IPS-18a (cell line): ENCODE data around the gene CD6.
"Not testable (repeated sequence)": the region's sequence is repeated elsewhere in the genome, so short reads cannot be mapped to it uniquely, and the experiment has no call there.

Experiments used
- H3K27ac ChIP-seq: one replicate; pipeline ENCODE4 v1.5.1; 2013; ENCODE audit warnings: low read length
- H3K27me3 ChIP-seq: one replicate; pipeline ENCODE4 v1.6.1; 2013; ENCODE audit warnings: mild to moderate bottlenecking, low read length; ENCODE audit not compliant: control insufficient read depth, insufficient read depth
- H3K36me3 ChIP-seq: one replicate; pipeline ENCODE4 v1.6.1; 2013; ENCODE audit warnings: low read depth, low read length; ENCODE audit not compliant: control insufficient read depth
- H3K4me1 ChIP-seq: one replicate; pipeline ENCODE4 v1.6.1; 2013; ENCODE audit warnings: low read depth, low read length; ENCODE audit not compliant: control insufficient read depth
- H3K4me3 ChIP-seq: one replicate; pipeline ENCODE4 v1.5.1; 2013; ENCODE audit warnings: low read length
- H3K9ac ChIP-seq: one replicate; pipeline ENCODE4 v1.6.1; 2013; ENCODE audit warnings: mild to moderate bottlenecking, low read length, moderate library complexity
- H3K9me3 ChIP-seq: one replicate; pipeline ENCODE4 v1.6.1; 2013; ENCODE audit warnings: low read depth, low read length; ENCODE audit not compliant: control insufficient read depth

Gene CD6

GRCh38 chr11:61054927-61055562, 83.6 kb downstream of the CD6 start:
- no peaks in the 10 kb centered on the region for H3K36me3 ChIP-seq

DNA sequence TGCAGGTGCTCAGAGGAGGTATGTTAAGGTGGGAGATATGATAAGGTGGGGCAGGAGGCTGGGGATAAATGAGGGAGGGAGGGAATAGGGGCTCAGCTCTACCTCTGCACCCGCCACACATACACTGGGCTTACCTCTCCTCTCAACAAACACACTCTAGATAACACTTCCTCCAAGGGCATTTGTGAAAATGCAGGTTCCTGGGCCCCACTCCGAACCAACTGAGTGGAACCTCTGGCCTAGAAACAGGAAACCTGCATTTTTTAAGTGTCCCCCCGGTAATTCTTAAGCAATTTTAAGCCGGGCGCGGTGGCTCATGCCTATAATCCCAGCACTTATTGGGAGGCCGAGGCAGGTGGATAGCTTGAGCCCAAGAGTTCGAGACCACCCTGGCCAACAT, 84.3 kb downstream of the CD6 start:
- Histone ChIP-seq H3K27me3 (no peaks in the 10 kb centered on the region), H3K4me1 (no peaks in the 10 kb centered on the region), H3K36me3 (no peaks in the 10 kb centered on the region), H3K27ac (no peak overlapping the region), H3K4me3 (no peak overlapping the region), H3K9ac (no peak overlapping the region), H3K9me3 (no peaks in the 10 kb centered on the region)

More at GRCh38 chr11:61054927-61055562, 83.6 kb downstream of the CD6 start:
- H3K9me3 ChIP-seq: no peaks in the 10 kb centered on the region
- no peaks in the 10 kb centered on the region for H3K27me3 ChIP-seq
- H3K27ac ChIP-seq: no peak overlapping the region
- H3K9ac ChIP-seq: no peak overlapping the region
- H3K4me1 ChIP-seq: no peaks in the 10 kb centered on the region
- no peak overlapping the region for H3K4me3 ChIP-seq

DNA sequence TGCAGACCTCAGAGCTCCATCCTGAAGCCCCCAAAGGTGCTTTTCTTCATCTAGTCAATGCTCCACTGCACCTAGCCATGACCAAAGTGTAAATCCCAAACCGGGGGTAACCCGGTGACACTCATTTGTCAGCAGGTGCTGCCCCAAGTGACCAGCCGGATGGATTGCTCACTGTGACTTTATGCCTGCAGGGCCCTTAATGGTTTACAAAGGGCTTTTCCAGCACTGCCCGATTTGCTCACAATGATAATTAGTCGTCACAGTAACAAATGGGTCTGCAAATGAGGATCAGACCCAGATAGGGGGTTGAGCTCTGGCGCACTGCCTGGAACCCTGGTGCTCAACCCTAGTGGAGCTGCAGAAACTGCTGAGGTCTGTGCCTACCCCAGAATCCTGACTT, 85.1 kb downstream of the CD6 start:
- no peaks in the 10 kb centered on the region for H3K36me3 ChIP-seq
- H3K4me3 ChIP-seq: no peak overlapping the region
- H3K9me3 ChIP-seq: no peaks in the 10 kb centered on the region
- H3K9ac ChIP-seq: no peak overlapping the region
- H3K4me1 ChIP-seq: no peaks in the 10 kb centered on the region
- H3K27ac ChIP-seq: no peak overlapping the region
- no peaks in the 10 kb centered on the region for H3K27me3 ChIP-seq

GRCh38 chr11:61056981-61057380, 85.5 kb downstream of the CD6 start:
- Histone ChIP-seq H3K27me3 (no peaks in the 10 kb centered on the region), H3K9ac (no peak overlapping the region), H3K36me3 (no peaks in the 10 kb centered on the region), H3K9me3 (no peaks in the 10 kb centered on the region), H3K27ac (no peak overlapping the region), H3K4me1 (no peaks in the 10 kb centered on the region), H3K4me3 (no peak overlapping the region)

GRCh38 chr11:61057615-61058014, 86.1 kb downstream of the CD6 start:
- H3K4me3 ChIP-seq: no peak overlapping the region
- H3K9me3 ChIP-seq: no peaks in the 10 kb centered on the region
- no peaks in the 10 kb centered on the region for H3K36me3 ChIP-seq
- H3K4me1 ChIP-seq: no peaks in the 10 kb centered on the region
- H3K27me3 ChIP-seq: no peaks in the 10 kb centered on the region
- no peak overlapping the region for H3K27ac ChIP-seq
- H3K9ac ChIP-seq: no peak overlapping the region

- H3K4me3 ChIP-seq: no peak overlapping the region
- no peak overlapping the region for H3K27ac ChIP-seq
- H3K36me3 ChIP-seq: no peaks in the 10 kb centered on the region
- no peaks in the 10 kb centered on the region for H3K9me3 ChIP-seq
- no peak overlapping the region for H3K9ac ChIP-seq
- no peaks in the 10 kb centered on the region for H3K27me3 ChIP-seq
- no peaks in the 10 kb centered on the region for H3K4me1 ChIP-seq
Observed at GRCh38 chr11:61058583-61059259, 87.2 kb downstream of the CD6 start.

DNA sequence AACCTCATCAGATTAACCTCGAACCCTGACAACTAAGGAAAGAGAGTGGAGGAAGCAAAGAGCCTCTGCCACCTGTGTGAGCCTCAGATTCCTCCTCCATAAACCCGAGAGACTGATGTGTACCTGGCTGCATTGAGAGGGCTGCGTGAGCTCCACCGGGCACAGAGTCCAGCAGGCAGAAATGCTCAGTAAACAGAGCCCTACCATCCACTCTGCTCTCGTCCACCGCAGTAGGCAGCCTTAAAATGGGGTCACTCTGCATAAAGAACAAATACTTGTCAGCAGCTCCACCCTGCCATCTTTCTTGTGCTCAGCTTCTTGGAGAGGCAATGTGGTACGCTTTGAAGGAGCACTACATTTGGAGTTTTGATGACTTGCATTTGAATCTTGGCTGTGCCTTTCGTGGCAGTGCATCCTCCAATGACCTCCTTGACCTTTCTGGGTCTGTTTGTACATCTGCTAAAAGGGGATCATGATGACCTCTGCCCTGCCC, 87.8 kb downstream of the CD6 start:
- Histone ChIP-seq H3K9me3 (no peaks in the 10 kb centered on the region), H3K27me3 (no peaks in the 10 kb centered on the region), H3K27ac (no peak overlapping the region), H3K4me3 (no peak overlapping the region), H3K4me1 (no peaks in the 10 kb centered on the region), H3K9ac (no peak overlapping the region), H3K36me3 (no peaks in the 10 kb centered on the region)

DNA sequence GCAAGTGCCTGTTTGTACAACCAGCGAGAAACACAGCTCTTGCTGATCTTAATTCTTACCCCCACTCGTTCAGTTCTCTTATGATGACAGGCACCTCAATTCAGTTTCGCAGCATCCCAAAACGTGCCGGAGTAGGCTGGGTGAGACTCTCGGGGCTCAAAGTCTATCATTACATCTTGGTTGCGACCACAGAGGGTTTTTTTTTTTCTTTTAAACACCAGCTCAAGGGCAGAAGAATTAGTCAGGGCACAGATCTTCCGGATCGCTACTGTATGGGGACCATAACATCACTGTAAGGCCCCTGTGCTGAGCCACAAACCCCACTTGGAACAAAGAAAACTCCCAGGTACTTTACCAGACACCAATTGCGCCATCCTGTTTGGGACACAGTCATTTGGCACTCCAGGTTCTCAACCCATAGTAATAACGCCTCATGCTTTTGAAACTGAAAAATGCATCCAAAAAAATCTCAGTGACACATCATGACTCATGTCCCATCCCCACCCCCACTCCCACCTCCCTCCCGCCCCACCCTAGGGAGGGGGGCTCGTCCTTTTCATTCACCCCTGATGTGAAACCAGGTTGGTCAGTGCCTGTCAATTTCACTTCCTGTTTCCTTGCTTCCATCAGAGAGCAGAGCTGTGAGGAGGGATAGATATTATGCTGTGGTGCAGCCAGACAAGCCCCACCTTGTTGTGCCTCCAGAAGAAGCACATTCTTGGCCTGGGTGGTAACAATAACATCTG, 89.8 kb downstream of the CD6 start:
- no peak overlapping the region for H3K4me3 ChIP-seq
- H3K27me3 ChIP-seq: no peaks in the 10 kb centered on the region
- H3K9me3 ChIP-seq: no peaks in the 10 kb centered on the region
- H3K27ac ChIP-seq: no peak overlapping the region
- no peaks in the 10 kb centered on the region for H3K36me3 ChIP-seq
- no peaks in the 10 kb centered on the region for H3K4me1 ChIP-seq
- H3K9ac ChIP-seq: no peak overlapping the region

DNA sequence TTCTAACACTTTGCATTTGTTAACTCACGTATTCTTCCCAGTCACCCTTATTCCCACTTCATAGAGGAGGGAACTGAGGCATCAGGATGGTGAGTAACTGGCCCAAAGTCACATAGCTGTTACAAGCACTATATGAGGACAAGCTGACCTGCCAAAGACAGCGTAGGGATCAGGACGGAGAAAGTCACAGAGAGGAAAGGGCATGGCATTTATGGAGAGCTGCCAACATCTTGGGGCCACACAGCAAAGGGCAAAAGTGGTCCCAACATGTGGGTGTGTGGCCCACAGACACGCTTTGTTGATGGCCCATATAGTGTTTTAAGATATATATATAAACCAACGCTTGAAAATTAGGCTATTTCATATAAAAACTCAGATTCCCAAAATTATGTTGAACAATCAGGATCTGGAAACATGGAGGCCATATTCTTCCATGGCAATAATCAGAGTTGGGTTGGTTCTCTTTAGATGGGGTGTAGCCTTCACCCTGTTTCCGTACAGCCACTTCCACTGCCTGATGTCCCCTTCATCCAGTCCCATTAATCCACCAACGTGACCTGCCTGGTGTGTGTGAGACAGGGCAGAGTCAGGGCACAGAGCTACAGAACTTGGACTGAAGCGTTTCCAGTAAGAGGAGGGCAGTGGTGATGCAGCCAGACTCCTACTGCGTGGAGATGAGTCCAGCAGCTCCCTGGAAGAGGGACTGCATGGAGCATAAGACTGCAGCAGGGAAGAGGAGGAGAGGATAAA, 90.9 kb downstream of the CD6 start:
- no peaks in the 10 kb centered on the region for H3K4me1 ChIP-seq
- no peak overlapping the region for H3K27ac ChIP-seq
- H3K27me3 ChIP-seq: no peaks in the 10 kb centered on the region
- H3K9ac ChIP-seq: no peak overlapping the region
- H3K9me3 ChIP-seq: no peaks in the 10 kb centered on the region
- no peaks in the 10 kb centered on the region for H3K36me3 ChIP-seq
- no peak overlapping the region for H3K4me3 ChIP-seq

DNA sequence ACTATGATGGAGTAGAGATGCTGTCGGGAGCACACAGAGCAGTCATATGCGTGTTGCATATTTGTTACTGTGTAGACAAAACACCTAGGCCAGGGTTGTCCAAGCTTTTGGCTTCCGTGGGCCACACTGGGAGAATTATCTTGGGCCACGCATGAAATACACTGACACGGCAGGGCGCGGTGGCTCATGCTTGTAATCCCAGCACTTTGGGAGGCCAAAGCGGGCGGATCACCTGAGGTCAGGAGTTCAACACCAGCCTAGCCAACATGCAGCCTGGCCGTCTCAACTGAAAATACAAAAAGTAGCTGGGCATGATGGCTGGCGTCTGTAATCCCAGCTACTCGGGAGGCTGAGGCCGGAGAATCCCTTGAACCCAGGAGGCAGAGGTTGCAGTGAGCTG, 93.8 kb downstream of the CD6 start:
- not testable (repeated sequence) for H3K4me1 ChIP-seq, H3K27ac ChIP-seq, H3K9ac ChIP-seq, H3K27me3 ChIP-seq, H3K9me3 ChIP-seq, H3K4me3 ChIP-seq, H3K36me3 ChIP-seq

DNA sequence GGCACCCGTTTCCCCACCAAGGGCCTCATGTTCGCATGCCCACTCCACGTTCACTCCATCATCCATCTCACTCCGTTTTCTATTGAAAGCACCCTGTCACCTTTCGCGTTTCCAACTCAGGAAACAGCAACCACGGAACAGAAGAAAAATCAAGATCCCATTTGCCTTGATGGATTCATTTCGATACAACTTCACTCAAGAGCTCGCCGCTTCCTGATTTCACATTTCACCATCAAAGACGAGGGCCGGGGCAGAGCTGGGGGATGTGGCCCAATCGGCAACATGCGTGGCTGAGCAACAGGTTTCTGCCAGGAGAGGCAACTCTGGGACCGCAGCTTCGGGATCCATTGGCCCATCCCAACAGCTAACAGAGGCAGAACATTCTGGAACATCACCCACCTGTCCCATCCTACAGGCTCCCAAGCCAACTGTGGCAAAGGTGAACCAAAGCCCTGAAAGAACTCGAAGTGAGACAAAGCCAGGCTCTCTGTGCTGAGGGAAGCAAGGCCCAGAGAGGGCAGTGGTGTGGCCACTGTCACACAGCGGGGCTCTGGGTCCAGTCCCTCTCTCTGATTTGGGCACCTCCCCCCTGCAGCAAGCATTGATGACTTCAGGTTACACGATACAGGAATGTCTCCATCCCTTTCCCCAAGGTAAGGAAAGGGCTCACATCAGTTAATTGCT, 94.6 kb downstream of the CD6 start:
- H3K4me3 ChIP-seq: no peak overlapping the region
- no peaks in the 10 kb centered on the region for H3K4me1 ChIP-seq
- no peaks in the 10 kb centered on the region for H3K36me3 ChIP-seq
- H3K27ac ChIP-seq: no peak overlapping the region
- H3K9ac ChIP-seq: no peak overlapping the region
- H3K9me3 ChIP-seq: no peaks in the 10 kb centered on the region
- H3K27me3 ChIP-seq: no peaks in the 10 kb centered on the region
